Stimulated activated naive B cell treated with anti-CD40 and anti-IgM and Interleukin-4, amounts not matched to agents 10 μg/mL and 1 μg/mL and 100 μg/mL, for 72 hours (primary cell): ENCODE data around the gene PPFIA3.
A peak's percentile ranks its signal among the peaks of the same experiment; 100 is the strongest.
"Not testable (repeated sequence)": the region's sequence is repeated elsewhere in the genome, so short reads cannot be mapped to it uniquely, and the experiment has no call there.

Source experiments
- ATAC-seq, 2 donors: fragments of 150-1000 bp; cut with Tn5 transposase; replicated peaks; 2 replicates each; pipeline ENCODE4 v1.10.0; 2021; ENCODE audit warnings: moderate library complexity in 1 of 2
- DNase-seq: peaks from one replicate; pipeline ENCODE4 v3.0.0; 2021
- H3K27ac Mint-ChIP-seq: one replicate; pipeline ENCODE4 v1.8.0; 2022; ENCODE audit warnings: mild to moderate bottlenecking, mixed read lengths
- H3K27me3 Mint-ChIP-seq, 2 donors: one replicate each; pipeline ENCODE4 v1.8.0; 2022; ENCODE audit warnings: mixed read lengths in 2 of 2
- H3K36me3 Mint-ChIP-seq, 2 donors: one replicate each; pipeline ENCODE4 v1.8.0; 2022; ENCODE audit warnings: mixed read lengths in 2 of 2, mild to moderate bottlenecking in 1 of 2
- H3K4me1 Mint-ChIP-seq, 2 donors: one replicate each; pipeline ENCODE4 v1.8.0; 2022; ENCODE audit warnings: mixed read lengths in 2 of 2, mild to moderate bottlenecking in 1 of 2
- H3K4me3 Mint-ChIP-seq, 2 donors: one replicate each; pipeline ENCODE4 v1.8.0; 2022; ENCODE audit warnings: mild to moderate bottlenecking in 2 of 2, mixed read lengths in 2 of 2, moderate library complexity in 1 of 2
- H3K9me3 Mint-ChIP-seq, 2 donors: one replicate each; pipeline ENCODE4 v1.8.0; 2022; ENCODE audit warnings: mixed read lengths in 2 of 2, mild to moderate bottlenecking in 1 of 2

PPFIA3 gene

DNA sequence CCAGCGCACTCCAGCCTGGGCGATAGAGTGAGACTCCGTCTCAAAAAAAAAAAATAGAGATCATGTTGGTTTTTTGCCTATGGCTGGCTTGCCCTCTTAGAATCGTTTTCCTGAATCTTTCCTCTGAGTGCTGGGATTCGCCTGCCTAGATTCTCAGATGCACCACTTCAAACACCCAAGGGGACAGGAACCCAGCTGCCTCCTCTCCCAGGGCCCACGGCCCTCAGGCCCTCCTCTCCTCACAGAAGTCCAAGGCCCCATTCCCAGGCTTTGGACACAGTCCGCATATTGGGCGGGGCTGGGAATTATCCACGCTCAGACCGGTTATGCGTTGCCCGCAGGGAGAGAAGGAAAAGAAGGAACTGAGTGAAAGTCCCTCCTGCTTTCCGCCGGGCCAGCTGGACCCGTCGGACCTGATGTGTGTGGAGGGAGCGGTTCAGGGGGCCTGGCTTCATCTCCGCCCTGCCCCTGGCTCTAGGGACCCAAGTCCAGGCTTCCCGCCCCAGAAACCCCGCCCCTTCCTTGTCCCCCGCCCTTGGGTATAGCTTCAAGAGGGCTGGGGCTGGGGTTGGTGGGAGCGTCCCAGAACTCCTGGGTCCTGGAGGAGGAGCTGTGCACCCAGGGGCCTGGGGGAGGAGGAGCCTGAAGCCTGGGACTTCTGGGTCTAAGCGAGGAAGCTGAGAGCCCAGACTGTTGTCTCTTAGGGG lies 5.8 kb downstream of the PPFIA3 start:
- Mint-ChIP-seq H3K4me3 (no peak overlapping the region), H3K27ac (no peak overlapping the region), H3K9me3 (peaks cover 3 to 6% of the 10 kb centered on the region in 2 donors), H3K27me3 (peaks cover 16 to 24% of the 10 kb centered on the region in 2 donors), H3K36me3 (peaks cover under 1 to 12% of the 10 kb centered on the region in 2 donors), H3K4me1 (peaks cover 19 to 25% of the 10 kb centered on the region in 2 donors)
- ATAC-seq (no peak), DNase-seq (no peak)

DNA sequence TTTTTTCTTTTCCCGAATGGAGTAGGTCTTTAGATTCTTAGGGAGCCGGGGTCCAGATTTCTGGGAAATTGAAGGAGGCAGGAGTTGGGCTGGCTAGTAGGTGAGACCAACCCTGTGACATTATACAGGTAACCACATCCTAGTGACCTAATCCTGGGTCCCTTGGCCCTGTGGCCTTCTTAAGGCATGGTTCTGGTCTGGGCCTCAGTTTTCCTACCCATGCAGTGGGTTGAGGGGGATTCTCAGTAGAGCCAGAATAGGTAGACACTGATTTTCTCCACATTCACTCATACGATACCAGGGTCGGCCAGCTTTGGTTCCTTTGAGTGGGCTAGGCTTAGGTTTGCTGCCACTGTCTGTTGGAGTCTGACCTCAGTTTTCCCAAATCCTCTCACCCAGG lies 7.2 kb downstream of the PPFIA3 start:
- H3K27me3 Mint-ChIP-seq: peaks cover 6 to 16% of the 10 kb centered on the region in 2 donors
- H3K36me3 Mint-ChIP-seq: peaks cover 2 to 12% of the 10 kb centered on the region in 2 donors
- ATAC-seq (no peak), DNase-seq (no peak)
- H3K4me1 Mint-ChIP-seq: peaks cover 13 to 16% of the 10 kb centered on the region in 2 donors
- peaks cover 3 to 6% of the 10 kb centered on the region in 2 donors for H3K9me3 Mint-ChIP-seq
- H3K4me3 Mint-ChIP-seq: no peak overlapping the region
- H3K27ac Mint-ChIP-seq: no peak overlapping the region

DNA sequence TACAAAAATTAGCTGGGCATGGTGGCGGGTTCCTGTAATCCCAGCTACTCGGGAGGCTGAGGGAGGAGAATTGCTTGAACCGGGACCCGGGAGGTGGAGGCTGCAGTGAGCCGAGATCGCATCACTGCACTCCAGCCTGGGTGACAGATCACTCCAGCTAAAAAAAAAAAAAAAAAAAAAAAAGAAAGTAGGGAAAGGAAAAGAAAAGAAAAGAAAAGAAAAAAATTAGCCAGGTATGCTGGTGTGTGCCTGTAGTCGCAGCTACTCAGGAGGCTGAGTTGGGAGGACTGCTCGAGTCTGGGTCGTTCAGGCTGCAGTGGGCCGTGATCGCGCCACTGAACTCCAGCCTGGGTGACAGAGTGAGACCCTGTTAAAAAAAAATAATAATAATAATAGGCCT lies 7.9 kb downstream of the PPFIA3 start:
- Mint-ChIP-seq H3K4me1 (peaks cover 13 to 16% of the 10 kb centered on the region in 2 donors), H3K36me3 (peaks cover 2 to 12% of the 10 kb centered on the region in 2 donors), H3K27me3 (peaks cover 4 to 14% of the 10 kb centered on the region in 2 donors), H3K4me3 (peak overlapping the region in 1 of 2 donors; percentile 4)
- not testable (repeated sequence) for DNase-seq, H3K9me3 Mint-ChIP-seq, H3K27ac Mint-ChIP-seq, ATAC-seq

DNA sequence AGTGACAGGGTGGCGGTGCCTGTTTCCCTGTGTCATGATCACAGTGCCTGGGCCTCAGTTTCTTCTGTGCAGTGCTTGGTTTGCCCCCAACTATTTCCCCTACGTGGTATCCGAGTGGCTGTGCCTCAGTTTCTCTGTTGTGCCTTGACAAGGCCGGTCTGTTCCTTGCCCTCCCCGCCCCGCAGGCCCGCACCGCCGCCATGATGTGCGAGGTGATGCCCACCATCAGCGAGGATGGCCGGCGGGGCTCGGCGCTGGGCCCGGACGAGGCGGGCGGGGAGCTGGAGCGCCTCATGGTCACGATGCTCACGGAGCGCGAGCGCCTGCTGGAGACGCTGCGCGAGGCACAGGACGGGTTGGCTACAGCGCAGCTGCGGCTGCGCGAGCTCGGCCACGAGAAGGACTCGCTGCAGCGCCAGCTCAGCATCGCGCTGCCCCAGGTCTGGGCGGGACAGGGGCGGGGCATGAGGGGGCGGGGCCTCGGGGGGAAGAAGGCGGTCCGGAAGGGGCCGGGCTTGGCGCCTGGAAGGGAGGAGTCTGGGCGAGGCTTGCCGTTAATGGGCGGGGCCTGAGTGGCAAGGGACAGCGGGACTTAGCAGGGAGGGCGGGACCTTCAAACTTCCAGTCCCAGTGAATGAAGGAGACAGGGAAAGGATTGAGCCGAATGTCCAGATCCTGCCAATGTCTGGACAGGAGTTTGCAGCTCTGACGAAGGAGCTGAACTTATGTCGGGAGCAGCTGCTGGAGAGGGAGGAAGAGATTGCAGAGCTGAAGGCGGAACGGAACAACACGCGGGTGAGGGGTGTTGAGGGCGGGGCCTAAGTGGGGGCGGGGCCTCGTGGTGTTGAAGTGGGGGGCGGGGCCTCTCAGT lies 8.6 kb downstream of the PPFIA3 start:
- DNase-seq (peak; percentile 93), ATAC-seq (peak; percentile 92 to 97)
- Mint-ChIP-seq H3K36me3 (peaks cover 5 to 16% of the 10 kb centered on the region in 2 donors), H3K4me3 (peak overlapping the region; percentile 93 to 95), H3K4me1 (peaks cover 15 to 20% of the 10 kb centered on the region in 2 donors), H3K9me3 (peaks cover 3 to 6% of the 10 kb centered on the region in 2 donors), H3K27ac (peak overlapping the region; percentile 88), H3K27me3 (peaks cover 4 to 11% of the 10 kb centered on the region in 2 donors)

DNA sequence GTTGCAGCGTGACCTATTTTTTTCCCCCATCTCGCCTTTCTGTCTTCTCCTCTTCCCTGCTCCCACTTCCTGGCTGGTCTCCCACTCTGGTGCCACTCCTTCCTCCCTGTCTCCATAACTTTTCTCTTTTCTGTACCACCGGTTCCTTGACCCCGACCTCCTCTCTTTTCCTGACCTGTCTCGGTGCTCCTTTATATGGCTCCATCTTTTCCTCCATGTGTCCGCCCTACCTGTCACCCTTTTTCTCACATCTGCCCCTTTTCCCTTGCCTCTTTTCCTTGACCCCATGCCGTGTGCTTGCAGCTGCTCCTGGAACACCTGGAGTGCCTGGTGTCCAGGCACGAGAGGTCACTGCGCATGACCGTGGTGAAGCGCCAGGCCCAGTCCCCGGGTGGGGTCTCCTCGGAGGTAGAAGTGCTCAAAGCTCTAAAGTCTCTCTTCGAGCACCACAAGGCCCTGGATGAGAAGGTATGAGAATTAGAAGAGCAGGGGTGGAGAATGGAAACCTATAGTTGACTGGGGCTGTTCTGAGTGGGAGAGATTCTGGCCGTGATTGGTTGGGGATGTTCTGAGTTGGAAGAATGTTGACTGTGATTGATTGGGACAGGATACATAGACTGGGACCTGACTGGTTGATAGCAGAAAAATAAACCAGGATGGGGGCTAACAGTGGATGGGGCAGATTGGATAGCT lies 9.3 kb downstream of the PPFIA3 start:
- peaks cover 9 to 22% of the 10 kb centered on the region in 2 donors for H3K36me3 Mint-ChIP-seq
- DNase-seq (no peak), ATAC-seq (no peak)
- peak overlapping the region; percentile 93 to 95 for H3K4me3 Mint-ChIP-seq
- peaks cover 12 to 17% of the 10 kb centered on the region in 2 donors for H3K27me3 Mint-ChIP-seq
- H3K27ac Mint-ChIP-seq: no peak overlapping the region
- peaks cover 5 to 6% of the 10 kb centered on the region in 2 donors for H3K9me3 Mint-ChIP-seq
- H3K4me1 Mint-ChIP-seq: peaks cover 22 to 27% of the 10 kb centered on the region in 2 donors

DNA sequence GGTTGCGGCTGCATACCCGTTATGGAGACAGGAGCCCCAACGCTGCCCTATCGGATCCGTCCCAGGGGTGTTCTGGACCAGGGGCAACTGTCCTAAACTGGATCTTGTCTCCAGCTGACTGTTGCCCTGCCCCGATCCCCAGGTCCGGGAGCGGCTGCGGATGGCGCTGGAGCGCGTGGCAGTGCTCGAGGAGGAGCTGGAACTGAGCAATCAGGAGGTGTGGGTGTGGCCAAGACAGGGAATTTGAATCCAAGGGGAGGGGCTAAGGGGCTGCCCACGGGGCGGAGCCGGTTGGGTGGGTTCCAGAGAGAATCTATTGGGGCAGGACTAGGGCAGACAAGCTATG lies 9.9 kb downstream of the PPFIA3 start:
- Mint-ChIP-seq H3K27ac (peak overlapping the region; percentile 54), H3K36me3 (peaks cover 11 to 25% of the 10 kb centered on the region in 2 donors), H3K27me3 (peaks cover 17 to 21% of the 10 kb centered on the region in 2 donors), H3K9me3 (peaks cover 6 to 7% of the 10 kb centered on the region in 2 donors), H3K4me1 (peaks cover 23 to 33% of the 10 kb centered on the region in 2 donors), H3K4me3 (peak overlapping the region in 1 of 2 donors; percentile 95)
- DNase-seq (no peak), ATAC-seq (no peak)

DNA sequence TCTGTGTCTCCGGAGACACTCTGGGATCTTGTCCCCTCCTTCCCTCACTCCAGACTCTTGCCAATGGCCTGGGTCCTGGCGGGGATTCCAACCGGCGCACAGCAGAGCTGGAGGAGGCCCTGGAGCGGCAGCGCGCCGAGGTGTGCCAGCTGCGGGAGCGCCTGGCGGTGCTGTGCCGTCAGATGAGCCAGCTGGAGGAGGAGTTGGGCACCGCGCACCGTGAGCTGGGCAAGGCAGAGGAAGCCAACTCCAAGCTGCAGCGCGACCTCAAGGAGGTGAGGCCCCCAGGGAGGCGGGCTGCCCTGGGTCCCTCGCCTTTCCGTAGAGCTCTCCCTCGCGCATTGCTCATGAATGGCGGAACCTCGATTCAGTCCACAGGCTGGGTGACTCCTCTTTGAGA lies 11.0 kb downstream of the PPFIA3 start:
- Mint-ChIP-seq H3K36me3 (peaks cover 14 to 33% of the 10 kb centered on the region in 2 donors), H3K4me3 (no peak overlapping the region), H3K9me3 (peaks cover 6 to 7% of the 10 kb centered on the region in 2 donors), H3K4me1 (peaks cover 26 to 41% of the 10 kb centered on the region in 2 donors), H3K27me3 (peaks cover 28 to 29% of the 10 kb centered on the region in 2 donors), H3K27ac (no peak overlapping the region)
- DNase-seq: no peak
- ATAC-seq: no peak

DNA sequence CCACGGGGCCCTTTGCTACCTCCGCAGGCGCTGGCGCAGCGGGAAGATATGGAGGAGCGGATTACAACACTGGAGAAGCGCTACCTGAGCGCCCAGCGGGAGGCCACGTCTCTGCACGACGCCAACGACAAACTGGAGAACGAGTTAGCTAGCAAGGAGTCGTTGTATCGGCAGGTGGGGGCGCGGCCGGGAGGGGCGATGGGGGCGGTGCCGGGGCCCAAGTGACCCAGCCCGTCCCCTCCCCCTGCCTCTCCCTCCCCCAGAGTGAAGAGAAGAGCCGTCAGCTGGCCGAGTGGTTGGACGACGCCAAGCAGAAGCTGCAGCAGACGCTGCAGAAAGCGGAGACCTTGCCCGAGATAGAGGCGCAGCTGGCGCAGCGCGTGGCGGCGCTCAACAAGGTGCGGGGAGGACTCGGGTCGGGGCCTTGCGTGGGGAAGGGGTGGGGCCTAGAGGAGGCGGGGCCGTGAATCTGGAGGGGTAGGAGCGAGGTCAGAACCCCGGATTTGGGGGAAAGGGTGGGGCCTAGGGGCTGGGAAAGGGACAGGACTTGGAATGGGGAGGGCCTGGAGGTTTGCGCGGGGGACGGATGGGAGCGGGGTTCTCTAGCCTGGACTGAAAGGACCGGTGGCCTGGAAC lies 13.7 kb downstream of the PPFIA3 start:
- no peak overlapping the region for H3K27ac Mint-ChIP-seq
- peaks cover 27 to 34% of the 10 kb centered on the region in 2 donors for H3K4me1 Mint-ChIP-seq
- peak overlapping the region; percentile 79 to 80 for H3K4me3 Mint-ChIP-seq
- peaks cover 49 to 54% of the 10 kb centered on the region in 2 donors for H3K27me3 Mint-ChIP-seq
- H3K9me3 Mint-ChIP-seq: peaks cover 6 to 7% of the 10 kb centered on the region in 2 donors
- DNase-seq (no peak), ATAC-seq (peak; percentile 30 to 36)
- peaks cover 26 to 48% of the 10 kb centered on the region in 2 donors for H3K36me3 Mint-ChIP-seq

DNA sequence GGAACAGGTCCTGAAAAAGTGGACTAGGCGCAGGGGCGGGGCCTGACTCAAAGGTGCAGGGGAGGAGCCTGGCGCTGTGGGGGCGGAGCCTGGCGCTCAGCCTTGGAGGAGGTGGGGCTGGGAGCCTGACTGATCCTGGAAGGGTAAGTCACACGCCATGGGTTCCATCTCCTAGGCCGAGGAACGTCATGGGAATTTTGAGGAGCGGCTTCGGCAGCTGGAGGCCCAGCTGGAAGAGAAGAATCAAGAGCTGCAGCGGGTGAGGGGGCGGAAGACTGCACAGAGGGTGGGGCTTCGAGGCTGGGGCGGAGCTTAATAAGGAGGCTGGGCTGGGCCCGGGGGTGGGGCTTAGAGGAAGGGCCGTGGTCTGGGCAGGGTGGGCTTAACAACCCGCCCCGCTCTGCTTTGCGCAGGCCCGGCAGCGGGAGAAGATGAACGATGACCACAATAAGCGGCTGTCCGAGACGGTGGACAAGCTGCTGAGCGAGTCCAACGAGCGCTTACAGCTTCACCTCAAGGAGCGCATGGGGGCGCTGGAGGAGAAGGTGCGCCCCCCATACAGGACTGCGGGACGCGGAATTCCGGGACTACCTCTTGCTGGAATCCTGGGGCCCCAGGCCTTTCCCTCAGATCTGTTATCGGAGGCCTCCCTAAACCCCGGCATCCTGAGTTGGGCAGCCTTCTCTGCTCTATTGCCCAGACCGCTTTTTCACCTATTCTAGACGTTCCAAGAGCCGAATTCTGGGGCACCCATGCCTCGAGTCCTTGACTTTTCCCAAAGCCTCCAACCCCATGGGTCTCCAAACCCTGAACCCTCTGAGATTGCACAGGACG lies 14.5 kb downstream of the PPFIA3 start:
- DNase-seq: no peak
- peaks cover 26 to 45% of the 10 kb centered on the region in 2 donors for H3K36me3 Mint-ChIP-seq

DNA sequence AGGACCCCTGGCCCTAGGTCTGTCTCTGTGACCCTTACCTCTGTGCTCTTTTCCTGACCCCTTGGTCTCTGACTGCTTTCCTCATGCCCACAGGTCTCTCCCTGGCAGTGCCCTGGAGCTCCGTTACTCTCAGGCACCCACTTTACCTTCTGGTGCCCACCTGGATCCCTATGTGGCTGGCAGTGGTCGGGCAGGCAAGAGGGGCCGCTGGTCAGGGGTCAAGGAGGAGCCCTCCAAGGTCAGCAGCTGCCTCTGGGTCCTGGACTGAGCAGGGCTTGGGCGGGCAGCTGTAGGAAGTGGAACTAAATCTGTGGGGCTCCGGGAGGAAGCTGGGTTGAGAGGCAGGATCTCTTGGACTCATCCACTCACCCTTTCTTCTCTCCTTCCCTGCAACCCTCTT lies 16.3 kb downstream of the PPFIA3 start:
- peaks cover 0 to 3% of the 10 kb centered on the region in 2 donors for H3K9me3 Mint-ChIP-seq
- peaks cover 23 to 36% of the 10 kb centered on the region in 2 donors for H3K36me3 Mint-ChIP-seq
- ATAC-seq (no peak), DNase-seq (no peak)
- no peak overlapping the region for H3K4me3 Mint-ChIP-seq
- peaks cover 38 to 59% of the 10 kb centered on the region in 2 donors for H3K27me3 Mint-ChIP-seq
- peaks cover 17 to 25% of the 10 kb centered on the region in 2 donors for H3K4me1 Mint-ChIP-seq
- no peak overlapping the region for H3K27ac Mint-ChIP-seq

More for the DNA sequence above, 14.5 kb downstream of the PPFIA3 start:
- ATAC-seq: peak; percentile 68 to 71
- no peak overlapping the region for H3K27ac Mint-ChIP-seq
- H3K27me3 Mint-ChIP-seq: peaks cover 47 to 59% of the 10 kb centered on the region in 2 donors
- H3K4me3 Mint-ChIP-seq: peak overlapping the region; percentile 79 to 80
- H3K9me3 Mint-ChIP-seq: peaks cover 3% of the 10 kb centered on the region in 2 donors
- H3K4me1 Mint-ChIP-seq: peaks cover 21 to 27% of the 10 kb centered on the region in 2 donors

DNA sequence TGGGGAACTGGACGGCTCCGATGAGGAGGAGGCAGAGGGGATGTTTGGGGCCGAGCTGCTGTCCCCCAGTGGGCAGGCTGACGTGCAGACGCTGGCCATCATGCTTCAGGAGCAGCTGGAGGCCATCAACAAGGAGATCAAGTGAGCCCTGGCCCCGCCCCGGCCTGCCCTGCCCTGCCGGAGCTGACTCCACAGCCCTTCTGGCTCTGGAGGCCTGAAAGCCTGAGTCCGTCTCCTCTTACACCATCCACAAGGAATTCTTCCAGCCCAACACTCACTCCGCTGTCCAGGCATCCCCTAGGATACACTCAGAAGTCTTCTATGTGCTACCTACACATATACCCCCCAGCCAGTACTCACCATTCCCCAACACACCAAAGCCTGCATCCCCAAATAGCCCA lies 17.4 kb downstream of the PPFIA3 start:
- Mint-ChIP-seq H3K27me3 (peaks cover 43 to 65% of the 10 kb centered on the region in 2 donors), H3K4me1 (peaks cover 17 to 25% of the 10 kb centered on the region in 2 donors), H3K4me3 (no peak overlapping the region), H3K27ac (no peak overlapping the region), H3K36me3 (peaks cover 23 to 36% of the 10 kb centered on the region in 2 donors), H3K9me3 (peaks cover 0 to 3% of the 10 kb centered on the region in 2 donors)
- DNase-seq: no peak
- ATAC-seq: no peak

DNA sequence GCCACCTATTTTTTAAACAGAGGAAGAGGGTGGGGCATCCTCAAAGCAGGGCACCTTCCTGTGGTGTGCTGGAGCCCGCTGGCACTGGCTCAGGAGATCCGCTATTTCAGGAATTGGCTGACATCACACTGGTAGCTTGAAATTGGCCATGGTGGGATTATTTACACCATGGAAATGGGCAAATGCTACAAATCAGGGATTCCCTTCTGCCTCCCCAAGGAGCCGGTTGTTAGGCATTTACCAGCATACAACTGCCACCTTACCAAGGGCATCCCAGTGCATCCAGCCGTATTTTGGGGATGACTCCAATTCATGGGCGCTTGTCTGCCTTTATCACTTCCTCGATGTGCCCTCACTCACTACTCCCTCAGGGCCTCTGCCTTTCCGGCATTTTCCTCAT lies 21.6 kb downstream of the PPFIA3 start:
- H3K9me3 Mint-ChIP-seq: no peaks in the 10 kb centered on the region
- peaks cover 14 to 21% of the 10 kb centered on the region in 2 donors for H3K4me1 Mint-ChIP-seq
- H3K27ac Mint-ChIP-seq: no peak overlapping the region
- DNase-seq (no peak), ATAC-seq (no peak)
- H3K27me3 Mint-ChIP-seq: peaks cover 43 to 58% of the 10 kb centered on the region in 2 donors
- H3K36me3 Mint-ChIP-seq: peaks cover 11 to 15% of the 10 kb centered on the region in 2 donors
- no peak overlapping the region for H3K4me3 Mint-ChIP-seq

DNA sequence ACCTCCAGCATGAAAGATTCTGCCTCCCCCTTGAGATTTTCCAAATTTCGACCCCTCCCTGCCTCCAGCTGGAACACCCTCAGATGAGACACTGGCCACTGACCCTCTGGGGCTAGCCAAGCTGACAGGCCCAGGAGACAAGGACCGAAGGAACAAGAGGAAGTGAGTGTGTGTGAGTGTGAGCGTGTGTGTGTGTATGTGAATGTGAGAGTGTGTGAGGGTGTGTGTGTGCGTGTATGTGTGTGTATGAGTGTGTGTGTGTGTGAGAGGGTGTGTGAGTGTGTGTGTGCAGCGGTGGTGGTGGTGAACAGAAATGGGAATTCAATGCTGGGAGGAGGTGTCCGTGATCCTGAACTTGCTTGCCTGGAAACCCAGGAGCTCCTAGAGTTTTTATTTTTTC lies 22.0 kb downstream of the PPFIA3 start:
- ATAC-seq: no peak
- no peak for DNase-seq
- no peak overlapping the region for H3K27ac Mint-ChIP-seq
- no peak overlapping the region for H3K4me3 Mint-ChIP-seq
- peaks cover 8 to 12% of the 10 kb centered on the region in 2 donors for H3K36me3 Mint-ChIP-seq
- no peaks in the 10 kb centered on the region for H3K9me3 Mint-ChIP-seq
- peaks cover 14 to 25% of the 10 kb centered on the region in 2 donors for H3K4me1 Mint-ChIP-seq
- peaks cover 44 to 58% of the 10 kb centered on the region in 2 donors for H3K27me3 Mint-ChIP-seq
